SKM-1 (cell line): ENCODE measurements around the gene SPOCK1.

Experiments
- DNase-seq: peaks from one replicate; lab custom pipeline; 2025; ENCODE audit not compliant: unreplicated experiment; lab: John Stamatoyannopoulos, UW

SPOCK1 gene

GRCh38 chr5:137303509-137303908 lies 195.6 kb downstream of the SPOCK1 start:
- DNase-seq, result no peak

GRCh38 chr5:137300411-137301240 lies 198.5 kb downstream of the SPOCK1 start:
- DNase-seq, result no peak

- DNase-seq, result no peak
Measured at GRCh38 chr5:137296213-137296781, 202.8 kb downstream of the SPOCK1 start.

GRCh38 chr5:137294604-137295003 lies 204.5 kb downstream of the SPOCK1 start:
- no peak for DNase-seq

GRCh38 chr5:137292461-137293027 lies 206.6 kb downstream of the SPOCK1 start:
- DNase-seq, result no peak

- DNase-seq, result no peak
Measured at GRCh38 chr5:137291436-137291835, 207.7 kb downstream of the SPOCK1 start.

GRCh38 chr5:137291031-137291430 lies 208.1 kb downstream of the SPOCK1 start:
- DNase-seq, result no peak

GRCh38 chr5:137290373-137290772 lies 208.8 kb downstream of the SPOCK1 start:
- DNase-seq, result no peak

GRCh38 chr5:137289856-137290255 lies 209.3 kb downstream of the SPOCK1 start:
- DNase-seq, result no peak

- DNase-seq, result no peak
Measured at GRCh38 chr5:137287569-137287968, 211.6 kb downstream of the SPOCK1 start.

GRCh38 chr5:137286025-137286610 lies 213.0 kb downstream of the SPOCK1 start:
- DNase-seq, result no peak

- DNase-seq, result no peak
Measured at GRCh38 chr5:137283801-137284200, 215.3 kb downstream of the SPOCK1 start.

- DNase-seq, result no peak
Measured at GRCh38 chr5:137282216-137282615, 216.9 kb downstream of the SPOCK1 start.

GRCh38 chr5:137281201-137281600 lies 217.9 kb downstream of the SPOCK1 start:
- no peak for DNase-seq

- DNase-seq, result no peak
Measured at GRCh38 chr5:137280656-137281055, 218.5 kb downstream of the SPOCK1 start.

- no peak for DNase-seq
Measured at GRCh38 chr5:137279521-137280231, 219.4 kb downstream of the SPOCK1 start.

GRCh38 chr5:137278476-137278875 lies 220.7 kb downstream of the SPOCK1 start:
- DNase-seq, result peak; percentile 30

GRCh38 chr5:137275083-137275482 lies 224.0 kb downstream of the SPOCK1 start:
- DNase-seq, result no peak

GRCh38 chr5:137273511-137273910 lies 225.6 kb downstream of the SPOCK1 start:
- DNase-seq, result no peak

GRCh38 chr5:137272831-137273230 lies 226.3 kb downstream of the SPOCK1 start:
- no peak for DNase-seq

- no peak for DNase-seq
Measured at GRCh38 chr5:137269946-137270345, 229.2 kb downstream of the SPOCK1 start.
